ENCODE measurements around the gene TXLNB.

Gene TXLNB

DNA sequence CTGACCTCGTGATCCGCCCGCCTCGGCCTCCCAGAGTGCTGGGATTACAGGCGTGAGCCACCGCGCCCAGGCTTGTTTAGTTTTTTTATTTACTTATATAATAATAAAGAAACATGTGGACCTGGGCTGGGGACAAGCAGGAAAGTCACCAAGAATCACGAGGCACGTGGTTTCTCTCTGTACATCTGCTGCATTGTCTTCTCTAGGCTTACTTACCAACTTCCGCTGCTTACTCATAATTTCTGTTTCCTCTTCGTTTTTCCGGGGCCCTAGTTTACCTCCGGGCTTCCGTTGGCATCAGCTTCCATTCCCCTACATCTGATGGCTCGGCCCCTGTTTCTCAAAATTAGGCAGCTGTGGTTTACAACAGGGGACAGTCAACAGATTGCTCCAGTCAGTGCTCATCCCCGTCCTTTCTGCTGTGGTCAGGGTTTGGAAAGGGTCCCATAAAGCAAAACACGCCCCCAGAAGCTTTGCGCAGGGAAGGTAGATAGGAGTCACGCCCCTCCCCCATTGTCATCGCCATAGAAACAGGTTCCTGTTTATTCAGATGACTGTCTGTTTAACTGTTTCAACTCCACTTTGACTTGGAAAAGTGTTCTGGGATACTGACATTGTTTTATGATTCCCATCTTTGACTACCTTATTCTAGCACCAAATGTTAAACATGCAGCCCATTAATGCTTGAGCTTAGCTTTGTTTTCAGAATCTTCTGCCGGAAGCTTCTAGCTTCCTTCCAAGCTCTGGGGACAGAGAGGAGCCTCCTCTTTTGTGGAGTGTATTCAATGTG, 31.9 kb upstream of the TXLNB start:
- peak; percentile 50 for DNase-seq
- Histone ChIP-seq H4K20me1 (ENCODE audit: insufficient read depth, low read length) (no peaks in the 10 kb centered on the region), H2AFZ (ENCODE audit: low read length) (0 out of 2 replicates have a peak overlapping the region, but pooled peaks have one; percentile 53), H3K4me3 (ENCODE audit: low read length) (0 out of 2 replicates have a peak overlapping the region, but pooled peaks have one; percentile 29), H3K27ac (ENCODE audit: low read length) (peak overlapping the region; percentile 92), H3K27me3 (replicated peaks; ENCODE audit: insufficient read depth, low read length) (no peaks in the 10 kb centered on the region), H3K9me3 (replicated peaks; ENCODE audit: insufficient read depth, low read length) (no peaks in the 10 kb centered on the region; the same call in 1 of the 2 replicates), H3K4me1 (ENCODE audit: low read length) (peaks cover 29% of the 10 kb centered on the region), H3K79me2 (ENCODE audit: low read length) (no peaks in the 10 kb centered on the region), H3F3A (ENCODE audit: insufficient read depth, low read length) (peaks cover 26% of the 10 kb centered on the region), H3K9ac (ENCODE audit: low read length) (peak overlapping the region; percentile 63; the same call in 1 of the 2 replicates), H3K4me2 (ENCODE audit: low read depth, low read length) (0 out of 2 replicates have a peak overlapping the region, but pooled peaks have one; percentile 42), H3K36me3 (replicated peaks; ENCODE audit: insufficient read depth, low read length) (no peaks in the 10 kb centered on the region), H3K9me2 (replicated peaks; ENCODE audit: insufficient read depth, low read length) (no peaks in the 10 kb centered on the region)
- TF ChIP-seq, protein P1, sequence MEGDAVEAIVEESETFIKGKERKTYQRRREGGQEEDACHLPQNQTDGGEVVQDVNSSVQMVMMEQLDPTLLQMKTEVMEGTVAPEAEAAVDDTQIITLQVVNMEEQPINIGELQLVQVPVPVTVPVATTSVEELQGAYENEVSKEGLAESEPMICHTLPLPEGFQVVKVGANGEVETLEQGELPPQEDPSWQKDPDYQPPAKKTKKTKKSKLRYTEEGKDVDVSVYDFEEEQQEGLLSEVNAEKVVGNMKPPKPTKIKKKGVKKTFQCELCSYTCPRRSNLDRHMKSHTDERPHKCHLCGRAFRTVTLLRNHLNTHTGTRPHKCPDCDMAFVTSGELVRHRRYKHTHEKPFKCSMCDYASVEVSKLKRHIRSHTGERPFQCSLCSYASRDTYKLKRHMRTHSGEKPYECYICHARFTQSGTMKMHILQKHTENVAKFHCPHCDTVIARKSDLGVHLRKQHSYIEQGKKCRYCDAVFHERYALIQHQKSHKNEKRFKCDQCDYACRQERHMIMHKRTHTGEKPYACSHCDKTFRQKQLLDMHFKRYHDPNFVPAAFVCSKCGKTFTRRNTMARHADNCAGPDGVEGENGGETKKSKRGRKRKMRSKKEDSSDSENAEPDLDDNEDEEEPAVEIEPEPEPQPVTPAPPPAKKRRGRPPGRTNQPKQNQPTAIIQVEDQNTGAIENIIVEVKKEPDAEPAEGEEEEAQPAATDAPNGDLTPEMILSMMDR (IDR thresholded peaks at IDR 0.05; ENCODE audit: low read length), result no peak
- TF ChIP-seq EZH2phosphoT487 (IDR thresholded peaks at IDR 0.05; ENCODE audit: low read length), result no peak

DNA sequence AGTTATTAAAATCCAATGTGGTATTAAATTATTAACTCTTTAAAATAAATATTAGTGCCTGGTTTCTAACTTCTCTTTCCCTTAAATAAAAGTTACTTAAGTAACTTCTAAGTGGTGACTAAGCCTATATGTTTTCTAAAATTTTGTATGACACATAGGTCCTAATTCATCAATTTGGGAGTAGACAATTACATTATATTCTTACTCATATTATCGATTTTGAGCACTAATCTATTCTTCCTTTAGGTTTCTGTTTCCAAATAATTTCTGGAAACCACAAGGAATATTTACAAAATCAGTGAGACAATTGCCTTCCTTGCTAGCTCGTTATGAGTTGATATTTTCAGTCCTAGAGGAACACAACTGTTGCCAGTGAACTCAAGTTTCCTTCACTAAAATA, 28.3 kb upstream of the TXLNB start:
- DNase-seq, result no peak
- Histone ChIP-seq H3F3A (ENCODE audit: insufficient read depth, low read length) (peaks cover 21% of the 10 kb centered on the region), H3K27me3 (replicated peaks; ENCODE audit: insufficient read depth, low read length) (no peaks in the 10 kb centered on the region)

DNA sequence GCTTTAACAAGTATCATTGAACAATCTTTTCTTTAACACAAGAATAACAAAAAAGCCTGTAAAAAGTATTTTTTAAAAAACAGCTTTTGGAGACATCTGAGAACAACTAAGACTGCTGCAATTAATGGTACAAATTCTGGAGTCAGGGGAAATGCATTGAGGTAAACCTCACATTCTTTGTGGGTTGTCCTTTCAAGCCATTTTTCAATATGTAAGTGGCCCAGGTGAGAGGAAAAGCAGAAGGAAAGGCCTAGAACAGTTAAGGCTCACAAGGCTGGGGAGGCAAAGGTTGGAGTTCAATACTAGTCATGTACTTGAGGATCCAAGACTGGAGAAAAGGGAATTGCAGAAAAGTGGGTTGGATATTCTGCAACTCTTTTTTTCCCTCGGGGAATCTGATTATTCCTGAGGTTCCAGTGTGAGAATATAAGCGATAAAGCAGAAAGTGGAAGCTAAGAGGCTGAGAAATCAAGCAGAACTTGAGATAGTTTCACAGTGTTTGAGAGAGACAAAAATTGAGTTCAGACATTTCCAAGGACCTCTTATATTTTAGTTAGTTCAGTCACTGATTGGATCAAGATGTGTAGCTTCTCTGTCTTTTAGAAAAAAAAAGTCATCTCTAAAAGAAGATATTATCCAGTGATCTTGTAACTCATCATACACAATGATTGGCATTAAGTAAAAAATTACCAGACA, 25.0 kb upstream of the TXLNB start:
- Histone ChIP-seq H2AFZ (ENCODE audit: low read length) (no peak overlapping the region), H3K4me1 (ENCODE audit: low read length) (peaks cover 43% of the 10 kb centered on the region), H3K27ac (ENCODE audit: low read length) (peak overlapping the region; percentile 55; the same call in 1 of the 2 replicates), H3K9me2 (replicated peaks; ENCODE audit: insufficient read depth, low read length) (no peaks in the 10 kb centered on the region), H3K9ac (ENCODE audit: low read length) (no peak overlapping the region), H3K79me2 (ENCODE audit: low read length) (no peaks in the 10 kb centered on the region), H4K20me1 (ENCODE audit: insufficient read depth, low read length) (no peaks in the 10 kb centered on the region), H3F3A (ENCODE audit: insufficient read depth, low read length) (peaks cover 30% of the 10 kb centered on the region), H3K4me2 (ENCODE audit: low read depth, low read length) (peak overlapping the region; percentile 45), H3K9me3 (replicated peaks; ENCODE audit: insufficient read depth, low read length) (no peaks in the 10 kb centered on the region), H3K4me3 (ENCODE audit: low read length) (0 out of 2 replicates have a peak overlapping the region, but pooled peaks have one; percentile 8), H3K27me3 (replicated peaks; ENCODE audit: insufficient read depth, low read length) (no peaks in the 10 kb centered on the region), H3K36me3 (replicated peaks; ENCODE audit: insufficient read depth, low read length) (no peaks in the 10 kb centered on the region)
- TF ChIP-seq EZH2 (optimal IDR thresholded peaks at IDR 0.05; ENCODE audit: low read depth, low read length) (no peak), EZH2phosphoT487 (IDR thresholded peaks at IDR 0.05; ENCODE audit: low read length) (no peak)
- TF ChIP-seq, protein P1 (IDR thresholded peaks at IDR 0.05; ENCODE audit: low read length), result no peak
- DNase-seq, result peak; percentile 68

More for the DNA sequence above, 28.3 kb upstream of the TXLNB start:
- no peaks in the 10 kb centered on the region for H3K36me3 ChIP-seq (replicated peaks; ENCODE audit: insufficient read depth, low read length)
- H3K79me2 ChIP-seq (ENCODE audit: low read length), result no peaks in the 10 kb centered on the region
- H3K9me2 ChIP-seq (replicated peaks; ENCODE audit: insufficient read depth, low read length), result no peaks in the 10 kb centered on the region
- no peaks in the 10 kb centered on the region; the same call in 1 of the 2 replicates for H3K9me3 ChIP-seq (replicated peaks; ENCODE audit: insufficient read depth, low read length)
- H3K27ac ChIP-seq (ENCODE audit: low read length), result no peak overlapping the region
- TF ChIP-seq EZH2phosphoT487 (IDR thresholded peaks at IDR 0.05; ENCODE audit: low read length) (no peak), EZH2 (optimal IDR thresholded peaks at IDR 0.05; ENCODE audit: low read depth, low read length) (no peak)
- TF ChIP-seq, protein P1 (IDR thresholded peaks at IDR 0.05; ENCODE audit: low read length), result no peak
- no peak overlapping the region for H3K4me3 ChIP-seq (ENCODE audit: low read length)
- H2AFZ ChIP-seq (ENCODE audit: low read length), result no peak overlapping the region
- no peaks in the 10 kb centered on the region for H4K20me1 ChIP-seq (ENCODE audit: insufficient read depth, low read length)
- no peak overlapping the region for H3K4me2 ChIP-seq (ENCODE audit: low read depth, low read length)
- peaks cover 23% of the 10 kb centered on the region for H3K4me1 ChIP-seq (ENCODE audit: low read length)
- no peak overlapping the region for H3K9ac ChIP-seq (ENCODE audit: low read length)
